ENCODE results near the gene EFHC1. TPM values are rescaled to one million over a fixed set of nuclear protein-coding genes. Genes with fewer than 3 reads are reported as not detected.

EFHC1 gene
- total and polyA plus RNA-seq, 2 experiments from 2014 or later = 24.3 to 28.0 TPM

- TF ChIP-seq ZNF462 (CRISPR knock-in tag; IDR thresholded peaks at IDR 0.05) (no peak), NANOG (IDR thresholded peaks at IDR 0.05; ENCODE audit: borderline replicate concordance) (no peak), EZH2 (IDR thresholded peaks at IDR 0.05; ENCODE audit: low read depth, unreplicated experiment) (no peak), CTCF (conservative IDR thresholded peaks at IDR 0.05; ENCODE audit: low read depth in 2 of 2) (no peak), ZNF114 (CRISPR knock-in tag; IDR thresholded peaks at IDR 0.05) (no peak), POLR2AphosphoS5 (IDR thresholded peaks at IDR 0.05; ENCODE audit: low read depth) (no peak), ZNF331 (CRISPR knock-in tag; IDR thresholded peaks at IDR 0.05; ENCODE audit: low read depth) (no peak)
Measured at GRCh38 chr6:52403627-52404026, 16.5 kb upstream of the EFHC1 start (continued).

- no peaks in the 10 kb centered on the region for H3F3A ChIP-seq (replicated peaks; ENCODE audit: low read depth)
- no peak overlapping the region for H3K4me3 ChIP-seq
- no peaks in the 10 kb centered on the region for H3K27me3 ChIP-seq (ENCODE audit: insufficient read depth)
- no peak overlapping the region for H3K27ac ChIP-seq (ENCODE audit: low read depth)
- H3K4me3 Mint-ChIP-seq = no peak overlapping the region
- no peaks in the 10 kb centered on the region for H3K79me2 ChIP-seq (replicated peaks; ENCODE audit: insufficient read depth)
- H3K27ac Mint-ChIP-seq = no peak overlapping the region
- H3K27me3 Mint-ChIP-seq (ENCODE audit: insufficient read depth, low read depth, poor library complexity) = no peaks in the 10 kb centered on the region
- no peaks in the 10 kb centered on the region for H4K20me1 ChIP-seq (replicated peaks; ENCODE audit: insufficient read depth)
- no peak overlapping the region for H2AFZ ChIP-seq
- H3K4me1 ChIP-seq (ENCODE audit: insufficient read depth) = 0 out of 2 replicates have a peak, but pooled peaks cover 3% of the 10 kb centered on the region
- H3K4me2 ChIP-seq = no peak overlapping the region
- DNase-seq (ENCODE audit: low spot score) = no peak
- peaks cover 5% of the 10 kb centered on the region; the same call in 2 of the 3 replicates for H3K4me1 Mint-ChIP-seq
- peaks cover 4% of the 10 kb centered on the region; the same call in 2 of the 3 replicates for H3K36me3 Mint-ChIP-seq (ENCODE audit: low read depth)
- no peak for ATAC-seq
- no peaks in the 10 kb centered on the region for H3K9me2 ChIP-seq (ENCODE audit: insufficient read depth)
- TF ChIP-seq POLR2AphosphoS5 (IDR thresholded peaks at IDR 0.05; ENCODE audit: low read depth) (no peak), STAT1 (IDR thresholded peaks at IDR 0.05; ENCODE audit: unreplicated experiment) (no peak), REST (IDR thresholded peaks at IDR 0.05; ENCODE audit: unreplicated experiment) (no peak), ETS1 (IDR thresholded peaks at IDR 0.05) (no peak), EZH2phosphoT487 (IDR thresholded peaks at IDR 0.05; ENCODE audit: unreplicated experiment) (no peak), ZNF114 (CRISPR knock-in tag; IDR thresholded peaks at IDR 0.05) (no peak)
- no peaks in the 10 kb centered on the region for H3K9me3 Mint-ChIP-seq
- H3K36me3 ChIP-seq (ENCODE audit: insufficient read depth) = no peaks in the 10 kb centered on the region
Measured at GRCh38 chr6:52405243-52405642, 14.9 kb upstream of the EFHC1 start.

All from GM23338 (cell line).